Neural cell (in vitro differentiated cells): ENCODE measurements around the gene SRCIN1. TPM values are rescaled to one million over a fixed set of nuclear protein-coding genes. Genes with fewer than 3 reads are reported as not detected.
"Not testable (repeated sequence)": the region's sequence is repeated elsewhere in the genome, so short reads cannot be mapped to it uniquely, and the experiment has no call there.

ENCODE experiments used
- H2AFZ ChIP-seq: fragments of 200-600, 300-800 bp; sonication (generic), shearing (Covaris generic); 2 replicates; pipeline ENCODE4 v1.6.0; 2014; ENCODE audit warnings: low read depth, mild to moderate bottlenecking, antibody characterized with exemption, low read length, moderate library complexity
- H3F3A ChIP-seq: fragments of 200-600 bp; shearing (Covaris generic); 2 replicates; pipeline ENCODE4 v1.6.1; 2016; ENCODE audit warnings: mild to moderate bottlenecking, moderate library complexity, mixed read lengths, antibody characterized with exemption, low read length; ENCODE audit not compliant: insufficient read depth, poor library complexity, severe bottlenecking
- H3K27ac ChIP-seq: fragments of 200-600, 300-800 bp; sonication (generic), shearing (Covaris generic); 2 replicates; pipeline ENCODE4 v1.5.1; 2014; ENCODE audit warnings: mild to moderate bottlenecking, low read length, moderate library complexity
- H3K27me3 ChIP-seq: fragments of 300-800, 200-600 bp; sonication (generic), shearing (Covaris generic); 2 replicates; pipeline ENCODE4 v1.6.0; 2014; ENCODE audit warnings: mild to moderate bottlenecking, low read depth, low read length, moderate library complexity; ENCODE audit not compliant: insufficient read depth
- H3K36me3 ChIP-seq: fragments of 300-800, 200-600 bp; sonication (generic), shearing (Covaris generic); 2 replicates; pipeline ENCODE4 v1.5.1; 2014; ENCODE audit warnings: mild to moderate bottlenecking, antibody characterized with exemption, low read length, moderate library complexity; ENCODE audit not compliant: insufficient read depth
- H3K4me2 ChIP-seq: fragments of 300-800, 200-600 bp; sonication (generic), shearing (Covaris generic); 2 replicates; pipeline ENCODE4 v1.6.0; 2014; ENCODE audit warnings: mild to moderate bottlenecking, low read length
- H3K4me3 ChIP-seq: fragments of 300-800, 200-600 bp; sonication (generic), shearing (Covaris generic); 2 replicates; pipeline ENCODE4 v1.5.1; 2014; ENCODE audit warnings: mild to moderate bottlenecking, low read length, moderate library complexity
- H3K79me2 ChIP-seq: fragments of 200-600 bp; shearing (Covaris generic); replicated peaks from 2 replicates; pipeline ENCODE4 v1.6.0; 2014; ENCODE audit warnings: mild to moderate bottlenecking, low read length, moderate library complexity; ENCODE audit not compliant: insufficient read depth
- H3K9ac ChIP-seq: fragments of 300-800, 200-600 bp; sonication (generic), shearing (Covaris generic); 2 replicates; pipeline ENCODE4 v1.6.1; 2016; ENCODE audit warnings: mild to moderate bottlenecking, low read length, mixed read lengths
- H3K9me2 ChIP-seq: fragments of 200-600 bp; shearing (Covaris generic); 2 replicates; pipeline ENCODE4 v1.6.1; 2016; ENCODE audit warnings: mild to moderate bottlenecking, low read length, mixed read lengths; ENCODE audit not compliant: insufficient read depth
- H3K9me3 ChIP-seq: fragments of 200-600, 300-800 bp; sonication (generic), shearing (Covaris generic); 2 replicates; pipeline ENCODE4 v1.6.1; 2016; ENCODE audit warnings: mild to moderate bottlenecking, mixed run types, low read length, moderate library complexity, mixed read lengths
- H4K20me1 ChIP-seq: fragments of 200-600 bp; shearing (Covaris generic); 2 replicates; pipeline ENCODE4 v1.6.1; 2016; ENCODE audit warnings: mild to moderate bottlenecking, mixed run types; ENCODE audit not compliant: insufficient read depth
- CTCF ChIP-seq: fragments of 450-650 bp; IDR thresholded peaks from 2 replicates; pipeline ENCODE4 v1.5.1; 2014; ENCODE audit warnings: antibody characterized with exemption, mild to moderate bottlenecking, moderate library complexity; ENCODE audit not compliant: poor library complexity, severe bottlenecking
- RAD21 ChIP-seq: fragments of 450-650 bp; conservative IDR thresholded peaks from 2 replicates; pipeline ENCODE4 v1.6.1; 2014; ENCODE audit warnings: antibody characterized with exemption, mild to moderate bottlenecking, moderate library complexity
- SMC3 ChIP-seq: fragments of 450-650 bp; conservative IDR thresholded peaks from 2 replicates; pipeline ENCODE4 v1.6.1; 2014; ENCODE audit warnings: antibody characterized with exemption, mild to moderate bottlenecking, moderate library complexity; ENCODE audit not compliant: poor library complexity
- polyA plus RNA-seq: library from polyadenylated mRNA; depleted of rRNA; stranded (reverse); fragments of >200 nt; gene quantifications from 2 replicates; pipeline ENCODE4 v1.2.3, GENCODE V29; 2014

SRCIN1 gene
- polyA plus RNA-seq, 1 donor from 2014 or later = 18.0 TPM

- H3K9ac ChIP-seq, H3K9me2 ChIP-seq, H3K79me2 ChIP-seq, H3K4me3 ChIP-seq, H2AFZ ChIP-seq, H3K27me3 ChIP-seq, H3K9me3 ChIP-seq, H3K4me2 ChIP-seq, H3K36me3 ChIP-seq, H3K27ac ChIP-seq, H4K20me1 ChIP-seq, H3F3A ChIP-seq: not testable (repeated sequence)
- TF ChIP-seq RAD21 (peak; percentile 76), CTCF (peak; percentile 93), SMC3 (peak; percentile 88)
Measured at GRCh38 chr17:38492067-38493040, 113.4 kb downstream of the SRCIN1 start.

GRCh38 chr17:38491346-38492066 lies 114.2 kb downstream of the SRCIN1 start:
- not testable (repeated sequence) for H3F3A ChIP-seq, H3K79me2 ChIP-seq, H2AFZ ChIP-seq, H3K9me3 ChIP-seq, H3K36me3 ChIP-seq, H3K27ac ChIP-seq, H3K4me3 ChIP-seq, H3K4me2 ChIP-seq, H3K27me3 ChIP-seq, H4K20me1 ChIP-seq, H3K9ac ChIP-seq, H3K9me2 ChIP-seq

- not testable (repeated sequence) for H3K9ac ChIP-seq, H3K4me2 ChIP-seq, H3K79me2 ChIP-seq, H3K4me3 ChIP-seq, H3K27me3 ChIP-seq, H3F3A ChIP-seq, H3K27ac ChIP-seq, H3K9me2 ChIP-seq, H2AFZ ChIP-seq, H4K20me1 ChIP-seq, H3K36me3 ChIP-seq, H3K9me3 ChIP-seq
Measured at GRCh38 chr17:38489774-38490173, 116.0 kb downstream of the SRCIN1 start.

GRCh38 chr17:38485681-38486298 lies 120.0 kb downstream of the SRCIN1 start:
- not testable (repeated sequence) for H4K20me1 ChIP-seq, H2AFZ ChIP-seq, H3K27me3 ChIP-seq, H3K9me3 ChIP-seq, H3F3A ChIP-seq, H3K4me3 ChIP-seq, H3K9ac ChIP-seq, H3K27ac ChIP-seq, H3K9me2 ChIP-seq, H3K36me3 ChIP-seq, H3K79me2 ChIP-seq, H3K4me2 ChIP-seq
